Forelimb muscle (tissue), 1 donor: ENCODE data around the gene RPS25. TPM values are rescaled to one million over a fixed set of nuclear protein-coding genes. Genes with fewer than 3 reads are reported as not detected.
"Not testable (repeated sequence)": the region's sequence is repeated elsewhere in the genome, so short reads cannot be mapped to it uniquely, and the experiment has no call there.

Experiments used
- DNase-seq: peaks from one replicate; pipeline ENCODE4 v3.0.0-alpha.2; 2013; ENCODE audit warnings: low read depth
- polyA plus RNA-seq: library from polyadenylated mRNA; unstranded; fragments of 120-200 nt; gene quantifications from one replicate; pipeline ENCODE4 v1.2.1, GENCODE V29; 2013; ENCODE audit not compliant: insufficient read length

The RPS25 gene
- 1,746 TPM for polyA plus RNA-seq

- DNase-seq = peak; percentile 96
These were observed at the start of gene RPS25, which contains the start of gene TRAPPC4 for GRCh38 chr11:119018074-119018938. Gene RPS25, minus strand, starts transcription at chr11:119018343. Its CDS starts 59 bp downstream, at chr11:119018284. Gene TRAPPC4, plus strand, starts transcription at chr11:119018766. Its CDS starts 30 bp downstream, at chr11:119018796.

GRCh38 chr11:119067371-119068222 lies 49.5 kb upstream of the RPS25 start, which contains the start of gene VPS11:
Gene VPS11, plus strand, starts transcription at chr11:119067818. Its CDS starts 6 bp downstream, at chr11:119067824.
- peak; percentile 84 for DNase-seq

- no peak for DNase-seq
These were observed 47.2 kb upstream of the RPS25 start for GRCh38 chr11:119065369-119065768.

GRCh38 chr11:119062779-119063178 lies 44.6 kb upstream of the RPS25 start:
- no peak for DNase-seq

GRCh38 chr11:119061256-119061655 lies 43.1 kb upstream of the RPS25 start:
- no peak for DNase-seq

GRCh38 chr11:119059128-119059527 lies 41.0 kb upstream of the RPS25 start:
- DNase-seq = not testable (repeated sequence)

GRCh38 chr11:119057000-119057769 lies 39.0 kb upstream of the RPS25 start, which contains the start of gene HYOU1:
Gene HYOU1, minus strand, starts transcription at chr11:119057205. Its CDS starts 1,045 bp downstream, at chr11:119056160.
- peak; percentile 65 for DNase-seq

- DNase-seq = no peak
These were observed 38.4 kb upstream of the RPS25 start for GRCh38 chr11:119056421-119056999.

GRCh38 chr11:119055901-119056300 lies 37.8 kb upstream of the RPS25 start:
- DNase-seq = no peak

- DNase-seq = no peak
These were observed 36.3 kb upstream of the RPS25 start for GRCh38 chr11:119054418-119054817.

GRCh38 chr11:119052163-119052814 lies 34.1 kb upstream of the RPS25 start:
- DNase-seq = no peak

GRCh38 chr11:119051440-119052162 lies 33.5 kb upstream of the RPS25 start:
- no peak for DNase-seq

GRCh38 chr11:119049081-119049480 lies 30.9 kb upstream of the RPS25 start:
- DNase-seq = no peak

GRCh38 chr11:119048644-119049043 lies 30.5 kb upstream of the RPS25 start:
- no peak for DNase-seq

GRCh38 chr11:119047205-119047604 lies 29.1 kb upstream of the RPS25 start:
- no peak for DNase-seq

- DNase-seq = no peak
These were observed 28.3 kb upstream of the RPS25 start for GRCh38 chr11:119046489-119046888.

- no peak for DNase-seq
These were observed 26.6 kb upstream of the RPS25 start for GRCh38 chr11:119044708-119045107.

GRCh38 chr11:119042927-119043326 lies 24.8 kb upstream of the RPS25 start:
- DNase-seq = no peak

GRCh38 chr11:119041821-119042514 lies 23.8 kb upstream of the RPS25 start:
- DNase-seq = no peak
